ENCODE measurements around the gene ZNF32. TPM values are rescaled to one million over a fixed set of nuclear protein-coding genes. Genes with fewer than 3 reads are reported as not detected.

ZNF32 gene
- total and polyA plus RNA-seq, 2 of the 8 experiments (the other 6 are each of a cell fraction or from before 2014, with no cell fraction given): 17.2 to 22.5 TPM

GRCh38 chr10:43689955-43690771 is 41.5 kb upstream of the ZNF32 start (continued):
- TF ChIP-seq, protein P1, sequence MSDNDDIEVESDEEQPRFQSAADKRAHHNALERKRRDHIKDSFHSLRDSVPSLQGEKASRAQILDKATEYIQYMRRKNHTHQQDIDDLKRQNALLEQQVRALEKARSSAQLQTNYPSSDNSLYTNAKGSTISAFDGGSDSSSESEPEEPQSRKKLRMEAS (IDR thresholded peaks at IDR 0.05): peak; percentile 83
- TF ChIP-seq NANOG (IDR thresholded peaks at IDR 0.05; ENCODE audit: insufficient read depth, low read depth, low read length, poor library complexity, severe bottlenecking) (peak; percentile 59), SP2 (IDR thresholded peaks at IDR 0.05; ENCODE audit: low read length) (no peak), EZH2 (IDR thresholded peaks at IDR 0.05; ENCODE audit: low read depth, low read length, severe bottlenecking) (peak; percentile 59), YY1 (IDR thresholded peaks at IDR 0.05; ENCODE audit: low read depth, low read length) (0 out of 2 replicates have a peak, but pooled peaks have one; percentile 39), RBBP5 (IDR thresholded peaks at IDR 0.05; ENCODE audit: borderline replicate concordance, low read depth, low read length) (peak; percentile 79; the same call in 1 of the 2 replicates), KDM4A (IDR thresholded peaks at IDR 0.05; ENCODE audit: low read depth, low read length, severe bottlenecking) (peak; percentile 89), RFX5 (IDR thresholded peaks at IDR 0.05; ENCODE audit: borderline replicate concordance, low read depth, low read length) (no peak), CHD2 (IDR thresholded peaks at IDR 0.05; ENCODE audit: low read length) (no peak), KDM1A (IDR thresholded peaks at IDR 0.05; ENCODE audit: borderline replicate concordance, low read length) (no peak), RAD21 (IDR thresholded peaks at IDR 0.05 in 1 of 2, conservative IDR thresholded peaks at IDR 0.05 in 1 of 2; ENCODE audit: low read depth in 2 of 2, low read length in 2 of 2) (peak; percentile 70 to 85), NRF1 (IDR thresholded peaks at IDR 0.05; ENCODE audit: low read depth, low read length) (peak; percentile 21; the same call in 1 of the 2 replicates), CTCF (IDR thresholded peaks at IDR 0.05; ENCODE audit: control extremely low read depth in 1 of 3, insufficient read depth in 1 of 3, low read depth in 1 of 3, low read length in 3 of 3) (peak; percentile 84 to 91 (median 87)), TCF12 (IDR thresholded peaks at IDR 0.05; ENCODE audit: low read depth, low read length) (no peak)
